Measurements from ENCODE around the gene MARCHF10.

DNA sequence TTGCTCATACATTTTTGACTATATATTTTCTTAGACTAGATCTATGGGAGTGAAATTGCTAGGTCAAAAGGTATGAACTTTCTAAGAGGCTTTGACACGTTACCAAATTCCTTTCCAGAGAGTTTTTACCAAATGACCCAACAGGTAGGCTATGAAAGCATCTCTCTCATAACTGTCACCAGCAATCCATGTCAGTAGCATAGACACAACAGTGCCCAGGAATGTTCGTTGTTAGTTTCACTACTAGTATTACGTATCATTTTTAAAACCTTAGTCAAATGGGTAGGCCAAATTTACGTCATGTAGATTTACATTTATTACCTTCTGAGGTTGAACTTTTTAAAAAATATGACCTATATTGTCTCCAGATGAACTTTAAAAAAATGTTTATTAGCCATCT, 66.8 kb downstream of the MARCHF10 start:
- TF ChIP-seq, protein P1, sequence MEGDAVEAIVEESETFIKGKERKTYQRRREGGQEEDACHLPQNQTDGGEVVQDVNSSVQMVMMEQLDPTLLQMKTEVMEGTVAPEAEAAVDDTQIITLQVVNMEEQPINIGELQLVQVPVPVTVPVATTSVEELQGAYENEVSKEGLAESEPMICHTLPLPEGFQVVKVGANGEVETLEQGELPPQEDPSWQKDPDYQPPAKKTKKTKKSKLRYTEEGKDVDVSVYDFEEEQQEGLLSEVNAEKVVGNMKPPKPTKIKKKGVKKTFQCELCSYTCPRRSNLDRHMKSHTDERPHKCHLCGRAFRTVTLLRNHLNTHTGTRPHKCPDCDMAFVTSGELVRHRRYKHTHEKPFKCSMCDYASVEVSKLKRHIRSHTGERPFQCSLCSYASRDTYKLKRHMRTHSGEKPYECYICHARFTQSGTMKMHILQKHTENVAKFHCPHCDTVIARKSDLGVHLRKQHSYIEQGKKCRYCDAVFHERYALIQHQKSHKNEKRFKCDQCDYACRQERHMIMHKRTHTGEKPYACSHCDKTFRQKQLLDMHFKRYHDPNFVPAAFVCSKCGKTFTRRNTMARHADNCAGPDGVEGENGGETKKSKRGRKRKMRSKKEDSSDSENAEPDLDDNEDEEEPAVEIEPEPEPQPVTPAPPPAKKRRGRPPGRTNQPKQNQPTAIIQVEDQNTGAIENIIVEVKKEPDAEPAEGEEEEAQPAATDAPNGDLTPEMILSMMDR (conservative IDR thresholded peaks at IDR 0.05 in 1 of 2, IDR thresholded peaks at IDR 0.05 in 1 of 2; ENCODE audit: low read depth in 1 of 2, low read length in 2 of 2): no peak
- TF ChIP-seq EZH2 (IDR thresholded peaks at IDR 0.05; ENCODE audit: low read length, missing control alignments): no peak

Measured in fibroblast of lung (primary cell).